Gastroesophageal sphincter (tissue), 3 donors: ENCODE results near the gene CSMD2.

Experiments
- POLR2A ChIP-seq, 2 donors: fragments of 450-650 bp; IDR thresholded peaks; one replicate each; pipeline ENCODE4 v1.6.1; 2017; ENCODE audit warnings: antibody characterized with exemption in 2 of 2, mild to moderate bottlenecking in 2 of 2, moderate library complexity in 1 of 2
- POLR2AphosphoS5 ChIP-seq: sonication (generic); formaldehyde crosslinking; IDR thresholded peaks from one replicate; pipeline ENCODE4 v1.6.1; 2017; ENCODE audit warnings: antibody characterized with exemption
- TF ChIP-seq, protein P1 (sequence below), 4 experiments: fragments of 200-600 bp in 2 of 4; fragments of 450-650 bp in 2 of 4; sonication (generic) in 1 of 4; IDR thresholded peaks; one replicate each; pipeline ENCODE4 v1.5.1; 2017 to 2019; ENCODE audit warnings: antibody characterized with exemption in 4 of 4, mild to moderate bottlenecking in 2 of 4, moderate library complexity in 2 of 4

DNA sequence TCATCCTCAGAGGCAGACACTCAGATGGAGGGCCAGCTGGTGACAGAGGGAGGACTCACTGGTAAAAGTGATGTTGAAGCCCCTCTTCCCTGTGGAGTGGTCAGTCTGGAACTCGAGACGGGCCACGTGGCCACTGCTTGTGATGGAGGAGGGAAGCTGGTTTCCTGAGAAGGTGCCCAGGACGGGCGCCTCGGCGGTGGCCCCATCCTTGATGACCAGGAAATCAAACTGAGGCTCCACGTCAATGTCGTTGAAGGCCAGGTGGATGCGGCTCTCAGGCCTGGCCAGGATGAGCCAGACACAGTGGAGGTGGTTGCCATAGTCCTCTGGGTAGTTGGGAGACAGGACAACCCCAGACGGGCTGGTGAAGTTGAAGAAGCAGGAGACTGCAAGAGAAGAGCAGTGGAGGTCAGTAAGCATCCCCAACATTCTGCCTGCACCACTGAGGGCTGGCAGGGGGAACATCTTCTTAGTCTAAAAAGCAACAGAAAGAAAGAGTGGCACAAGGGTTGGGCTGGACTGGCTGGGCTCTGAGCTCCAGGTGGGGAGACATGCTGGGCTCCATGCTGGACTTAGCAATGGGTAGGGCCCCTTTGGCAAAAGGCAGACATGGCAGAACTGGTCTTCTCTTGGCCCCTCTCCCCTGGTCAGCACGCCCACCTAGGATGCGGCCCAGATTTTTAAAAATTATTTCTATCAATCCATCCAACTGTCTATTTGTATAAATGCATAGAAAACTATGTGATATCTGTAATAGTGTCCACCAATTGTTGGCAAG, 421.6 kb downstream of the CSMD2 start:
- TF ChIP-seq POLR2A (IDR thresholded peaks at IDR 0.05), result no peak
- TF ChIP-seq POLR2AphosphoS5, result no peak
- TF ChIP-seq, protein P1, sequence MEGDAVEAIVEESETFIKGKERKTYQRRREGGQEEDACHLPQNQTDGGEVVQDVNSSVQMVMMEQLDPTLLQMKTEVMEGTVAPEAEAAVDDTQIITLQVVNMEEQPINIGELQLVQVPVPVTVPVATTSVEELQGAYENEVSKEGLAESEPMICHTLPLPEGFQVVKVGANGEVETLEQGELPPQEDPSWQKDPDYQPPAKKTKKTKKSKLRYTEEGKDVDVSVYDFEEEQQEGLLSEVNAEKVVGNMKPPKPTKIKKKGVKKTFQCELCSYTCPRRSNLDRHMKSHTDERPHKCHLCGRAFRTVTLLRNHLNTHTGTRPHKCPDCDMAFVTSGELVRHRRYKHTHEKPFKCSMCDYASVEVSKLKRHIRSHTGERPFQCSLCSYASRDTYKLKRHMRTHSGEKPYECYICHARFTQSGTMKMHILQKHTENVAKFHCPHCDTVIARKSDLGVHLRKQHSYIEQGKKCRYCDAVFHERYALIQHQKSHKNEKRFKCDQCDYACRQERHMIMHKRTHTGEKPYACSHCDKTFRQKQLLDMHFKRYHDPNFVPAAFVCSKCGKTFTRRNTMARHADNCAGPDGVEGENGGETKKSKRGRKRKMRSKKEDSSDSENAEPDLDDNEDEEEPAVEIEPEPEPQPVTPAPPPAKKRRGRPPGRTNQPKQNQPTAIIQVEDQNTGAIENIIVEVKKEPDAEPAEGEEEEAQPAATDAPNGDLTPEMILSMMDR (IDR thresholded peaks at IDR 0.05), result no peak
